K562 (cell line): ENCODE measurements around the gene CLSTN1. TPM values are rescaled to one million over a fixed set of nuclear protein-coding genes. Genes with fewer than 3 reads are reported as not detected.
A peak's percentile ranks its signal among the peaks of the same experiment; 100 is the strongest.

ENCODE experiments used
- ATAC-seq: fragments of 200-7000 bp; cut with Tn5 transposase; 3 replicates; pipeline ENCODE4 v1.9.1; 2020; ENCODE audit warnings: moderate library complexity
- BruUV-seq: library from RNA; stranded (reverse); fragments of 400-500 nt; replicated peaks from 2 replicates; lab custom pipeline; 2021; lab: Mats Ljungman, UMichigan
- CTCF ChIA-PET: fragments of 300-600 bp; formaldehyde crosslinking; extraction: SDS; loops from one replicate; lab custom pipeline; 2021; ENCODE audit warnings: low intra/inter-chr PET ratio; lab: Yijun Ruan, JAX
- POLR2A ChIA-PET: fragments of 300-600, 350-650 bp; sonication (Branson Sonifier 250); formaldehyde crosslinking; extraction: SDS; loops from one replicate; lab custom pipeline; 2021; ENCODE audit warnings: antibody characterized with exemption, inconsistent platforms; lab: Yijun Ruan, JAX
- DNase-seq, 4 experiments: peaks; one replicate each; pipeline versions ENCODE4 v3.0.0 to v3.0.0-alpha.2; 2011 to 2018; ENCODE audit warnings: low spot score in 3 of 4, mixed read lengths in 3 of 4; ENCODE audit errors: extremely low read depth in 1 of 4
- FAIRE-seq: peaks from 2 replicates; lab custom pipeline; 2011; peaks lifted over from hg19 to GRCh38; lab: Jason Lieb, UNC
- H2AFZ ChIP-seq: 2 replicates; pipeline ENCODE4 v1.6.0; 2011; ENCODE audit warnings: low read depth, low read length, control low read depth, inconsistent platforms
- H3K27ac ChIP-seq: fragments of 200-600 bp; 3 replicates; pipeline ENCODE4 v1.8.0; 2011; ENCODE audit warnings: low read depth, mild to moderate bottlenecking, control low read depth, inconsistent platforms, low read length, moderate library complexity, mixed read lengths; ENCODE audit errors: extremely low read depth
- H3K27me3 ChIP-seq, 2 experiments: fragments of 300-600 bp in 1 of 2; 2 replicates in 1 of 2; 3 replicates in 1 of 2; pipeline versions ENCODE4 v1.6.0 to v1.8.0; 2011; ENCODE audit warnings: inconsistent platforms in 2 of 2, low read length in 2 of 2, mild to moderate bottlenecking in 1 of 2, mixed read lengths in 1 of 2, moderate library complexity in 1 of 2; ENCODE audit not compliant: control insufficient read depth in 2 of 2, insufficient read depth in 2 of 2
- H3K36me3 ChIP-seq: fragments of 300-600 bp; 3 replicates; pipeline ENCODE4 v1.8.0; 2011; ENCODE audit warnings: mild to moderate bottlenecking, low read length, inconsistent platforms; ENCODE audit not compliant: control insufficient read depth, insufficient read depth
- H3K4me1 ChIP-seq, 2 experiments: fragments of 200-600 bp in 1 of 2; replicated peaks in 1 of 2; 2 replicates in 1 of 2; 3 replicates in 1 of 2; pipeline versions ENCODE4 v1.5.1 to v1.8.0; 2011; ENCODE audit warnings: inconsistent platforms in 2 of 2, low read length in 2 of 2, mild to moderate bottlenecking in 1 of 2, mixed read lengths in 1 of 2, moderate library complexity in 1 of 2; ENCODE audit not compliant: control insufficient read depth in 2 of 2, insufficient read depth in 2 of 2
- H3K4me2 ChIP-seq: 2 replicates; pipeline ENCODE4 v1.6.1; 2011; ENCODE audit warnings: low read length, control low read depth, inconsistent platforms, mixed read lengths; ENCODE audit not compliant: insufficient read depth
- H3K4me3 ChIP-seq: fragments of 200-600 bp; sonication (generic), shearing (Covaris generic); 2 replicates; pipeline ENCODE4 v1.5.1; 2016; ENCODE audit warnings: control low read depth, inconsistent platforms
- H3K79me2 ChIP-seq: fragments of 200-600 bp; 3 replicates; pipeline ENCODE4 v1.8.0; 2011; ENCODE audit warnings: low read length, inconsistent platforms; ENCODE audit not compliant: control insufficient read depth, insufficient read depth
- H3K9ac ChIP-seq, 2 experiments: 2 replicates each; pipeline versions ENCODE4 v1.6.0 to v1.6.1; 2011; ENCODE audit warnings: low read depth in 2 of 2, low read length in 2 of 2, control low read depth in 1 of 2, inconsistent platforms in 1 of 2, mild to moderate bottlenecking in 1 of 2, mixed read lengths in 1 of 2; ENCODE audit not compliant: insufficient read depth in 1 of 2
- H3K9me1 ChIP-seq: one replicate; pipeline ENCODE4 v1.6.0; 2011; ENCODE audit warnings: inconsistent platforms, mild to moderate bottlenecking, low read length, moderate library complexity; ENCODE audit not compliant: control insufficient read depth, insufficient read depth
- H3K9me3 ChIP-seq: replicated peaks from 2 replicates; pipeline ENCODE4 v1.5.1; 2011; ENCODE audit warnings: low read depth, low read length, inconsistent platforms; ENCODE audit not compliant: control insufficient read depth, insufficient read depth
- H4K20me1 ChIP-seq: replicated peaks from 2 replicates; pipeline ENCODE4 v1.6.1; 2011; ENCODE audit warnings: low read length, inconsistent platforms, mixed read lengths; ENCODE audit not compliant: control insufficient read depth, insufficient read depth
- CAMTA2 ChIP-seq: fragments of 250-450 bp; sonication (Bioruptor Pico); conservative IDR thresholded peaks from 2 replicates; pipeline ENCODE4 v1.5.1; 2022
- FOS ChIP-seq: IDR thresholded peaks from 3 replicates; pipeline ENCODE4 v1.6.1; 2011; ENCODE audit not compliant: insufficient read length; ENCODE audit errors: extremely low read depth
- HNRNPL ChIP-seq: fragments of 200-400 bp; formaldehyde crosslinking; IDR thresholded peaks from 2 replicates; pipeline ENCODE4 v1.6.1; 2017; ENCODE audit warnings: low read depth, mild to moderate bottlenecking, low read length
- MYNN ChIP-seq, 2 experiments: sonication (generic); formaldehyde crosslinking in 1 of 2; IDR thresholded peaks; 2 replicates each; pipeline versions ENCODE4 v1.5.0 to v1.6.1; 2016 to 2020; ENCODE audit warnings: antibody characterized with exemption in 1 of 2, missing genetic modification reagents in 1 of 2
- RBM25 ChIP-seq: fragments of 200-400 bp; formaldehyde crosslinking; IDR thresholded peaks from 2 replicates; pipeline ENCODE4 v1.6.1; 2018; ENCODE audit warnings: low read length, low read depth, moderate library complexity; ENCODE audit not compliant: severe bottlenecking
- SRSF1 ChIP-seq: fragments of 200-400 bp; formaldehyde crosslinking; IDR thresholded peaks from 2 replicates; pipeline ENCODE4 v1.6.1; 2017; ENCODE audit warnings: mild to moderate bottlenecking, low read depth, low read length, moderate library complexity
- WGBS: fragments of 100-300 bp; shearing (Covaris generic); methylation state at CpG from one replicate; pipeline ENCODE4 v1.1.6; 2016; ENCODE audit warnings: low coverage, mixed read lengths; ENCODE audit not compliant: insufficient coverage; ENCODE audit errors: missing lambda C conversion rate; 5-methylcytosine and 5-hydroxymethylcytosine counted together
- in situ Hi-C: fragments of 300-500 bp; cut with MboI; formaldehyde crosslinking; loops from 4 replicates; pipeline ENCODE4 v1.15.0; 2018; ENCODE audit warnings: inconsistent platforms, mixed read lengths
- intact Hi-C: fragments of 100-400 bp; cut with micrococcal nuclease; formaldehyde crosslinking; loops from 2 replicates; pipeline ENCODE4 v1.14.2; 2022
- polyA plus RNA-seq, 8 experiments: library from polyadenylated mRNA; depleted of rRNA in 4 of 8; stranded (reverse) in 5 of 8; unstranded in 3 of 8; fragments of >200 nt; fragmentation: Nextera tagmentation in 2 of 8; fragmentation: Illumina TruSeq in 1 of 8; extraction: Ambion mirVana in 2 of 8; extraction: Trizol in 1 of 8; gene quantifications; 2 replicates each; pipeline versions ENCODE4 v1.2.1 to v1.2.3, GENCODE V29; 2011 to 2014; ENCODE audit warnings: inconsistent platforms in 1 of 8, missing spikeins in 1 of 8
- total RNA-seq, 7 experiments: library from RNA; depleted of rRNA in 6 of 7; stranded (reverse); fragments of >200 nt in 6 of 7; fragmentation: Illumina TruSeq in 2 of 7; extraction: Trizol in 2 of 7; gene quantifications; 2 replicates each; pipeline versions ENCODE4 v1.2.1 to v1.2.3, GENCODE V29; 2011 to 2021; ENCODE audit warnings: low replicate concordance in 1 of 7

Gene CLSTN1
- total and polyA plus RNA-seq, 9 of the 15 experiments (the other 6 are each of a cell fraction or from before 2014, with no cell fraction given), result 1.1 to 32.5 (median 13.3) TPM

GRCh38 chr1:9744106-9744799 lies 79.5 kb downstream of the CLSTN1 start:
- ChIA-PET POLR2A (interaction anchor here (0.7 kb wide), 1 partner anchor 22 kb away, joined by 3 read pairs; no protein-coding TSS in a partner anchor), CTCF (no interaction called here)
- no peak overlapping the region for H3K4me3 ChIP-seq
- DNase-seq, result no peak
- no peaks in the 10 kb centered on the region; a peak in 1 of 5 replicates for H3K4me1 ChIP-seq
- WGBS, result 83% methylated on average over 22 of the region's 28 CpGs
- BruUV-seq, result no TSS peak
- ATAC-seq, result no peak
- no peak for TF ChIP-seq SRSF1
- no peak for TF ChIP-seq RBM25
- TF ChIP-seq FOS, result no peak
- TF ChIP-seq MYNN (IDR thresholded peaks at IDR 0.05), result no peak
- TF ChIP-seq MYNN (CRISPR knock-in tag; IDR thresholded peaks at IDR 0.05), result no peak
- no peak for TF ChIP-seq HNRNPL
- TF ChIP-seq CAMTA2 (CRISPR knock-in tag), result no peak
- H3K9me1 ChIP-seq, result no peaks in the 10 kb centered on the region
- no peak for FAIRE-seq
- H3K36me3 ChIP-seq, result peaks cover 25% of the 10 kb centered on the region
- no peak overlapping the region for H3K4me2 ChIP-seq
- H3K9ac ChIP-seq, result peak overlapping the region in 1 of 2 experiments; percentile 83; a peak in 2 of 4 replicates
- in situ Hi-C loops, result no loop called here
- no peak overlapping the region for H2AFZ ChIP-seq
- H3K27ac ChIP-seq, result no peak overlapping the region
- H3K79me2 ChIP-seq, result no peaks in the 10 kb centered on the region
- H3K27me3 ChIP-seq, result no peaks in the 10 kb centered on the region
- H3K9me3 ChIP-seq, result no peaks in the 10 kb centered on the region
- no peaks in the 10 kb centered on the region for H4K20me1 ChIP-seq
- intact Hi-C loops, result no loop called here
